Activated gamma-delta T cell (primary cell): ENCODE measurements around the gene IER3IP1.
"Not testable (repeated sequence)": the region's sequence is repeated elsewhere in the genome, so short reads cannot be mapped to it uniquely, and the experiment has no call there.

Experiments
- DNase-seq: peaks from one replicate; lab custom pipeline; 2025; lab: John Stamatoyannopoulos, UW
- total RNA-seq, 2 donors: gene quantifications; one replicate each; lab custom pipeline; 2026; lab: John Stamatoyannopoulos, UW

IER3IP1 gene, protein sequence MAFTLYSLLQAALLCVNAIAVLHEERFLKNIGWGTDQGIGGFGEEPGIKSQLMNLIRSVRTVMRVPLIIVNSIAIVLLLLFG
- total RNA-seq: 15.9 to 18.4 reads per million in 2 donors

DNA sequence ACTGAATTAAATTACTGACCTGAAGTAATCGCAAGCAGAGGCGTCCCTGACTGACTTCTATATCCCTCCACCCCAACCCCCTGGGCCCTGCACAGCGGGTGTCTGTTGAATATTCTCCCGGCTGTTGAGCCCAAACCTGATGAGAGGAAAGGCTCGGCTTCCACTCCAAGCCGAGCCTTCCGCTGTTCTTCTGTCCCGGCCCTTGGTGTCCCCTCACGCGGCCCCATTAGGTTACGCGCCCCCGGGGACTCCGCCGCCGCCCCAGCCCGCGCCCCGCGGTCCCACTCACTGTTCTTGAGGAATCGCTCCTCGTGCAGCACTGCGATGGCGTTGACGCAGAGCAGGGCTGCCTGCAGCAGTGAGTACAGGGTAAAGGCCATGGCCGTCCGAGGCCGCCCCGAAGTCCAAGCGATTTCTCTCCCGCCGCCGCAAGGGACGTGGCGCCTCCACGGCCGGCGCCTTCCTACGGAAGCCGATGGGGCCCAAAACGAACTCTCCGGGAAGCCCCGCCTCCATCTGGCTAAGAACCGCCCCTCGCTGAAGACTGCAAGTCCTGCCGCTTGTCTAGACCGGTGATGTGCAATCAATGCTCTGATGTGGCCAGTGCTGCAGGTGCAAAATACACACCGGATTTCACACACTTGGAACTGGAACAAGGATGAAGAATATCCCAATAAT lies at the start of gene IER3IP1:
TSS of gene IER3IP1 (minus strand) at position 467 of the 678 bp plus-strand sequence. CDS start at position 380, 87 bp downstream.
- DNase-seq: peak; percentile 61

DNA sequence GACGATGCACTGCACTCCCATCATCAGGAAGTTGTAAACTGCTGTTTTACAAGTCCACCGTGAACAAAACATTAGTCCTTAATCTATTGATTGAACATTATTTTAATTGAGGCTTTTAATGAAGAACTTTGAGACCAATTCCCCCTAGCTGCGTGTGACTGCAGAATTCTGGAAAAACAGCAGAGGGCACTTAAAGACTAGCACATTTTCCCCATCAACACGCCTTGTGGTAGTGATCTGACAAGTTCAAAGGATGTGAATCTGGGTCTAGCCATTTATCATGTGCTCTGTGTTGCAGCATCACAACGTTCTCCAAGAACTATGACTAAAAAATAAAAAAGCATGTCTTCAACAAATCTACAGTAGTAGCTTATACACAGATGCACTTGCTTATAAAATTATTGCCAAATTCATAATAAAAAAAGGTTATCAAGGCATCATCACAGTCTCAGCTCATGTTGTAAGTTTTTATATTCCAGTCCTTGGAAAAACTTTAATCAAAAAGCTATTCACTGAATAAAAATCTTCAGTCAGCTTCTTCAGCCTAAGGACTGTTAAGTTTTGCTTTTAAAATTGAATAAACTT lies 39.5 kb upstream of the IER3IP1 start:
- DNase-seq: no peak

- no peak for DNase-seq
Observed at GRCh38 chr18:47209171-47209570, 33.0 kb upstream of the IER3IP1 start.

GRCh38 chr18:47206945-47207637 lies 30.9 kb upstream of the IER3IP1 start:
- no peak for DNase-seq

DNA sequence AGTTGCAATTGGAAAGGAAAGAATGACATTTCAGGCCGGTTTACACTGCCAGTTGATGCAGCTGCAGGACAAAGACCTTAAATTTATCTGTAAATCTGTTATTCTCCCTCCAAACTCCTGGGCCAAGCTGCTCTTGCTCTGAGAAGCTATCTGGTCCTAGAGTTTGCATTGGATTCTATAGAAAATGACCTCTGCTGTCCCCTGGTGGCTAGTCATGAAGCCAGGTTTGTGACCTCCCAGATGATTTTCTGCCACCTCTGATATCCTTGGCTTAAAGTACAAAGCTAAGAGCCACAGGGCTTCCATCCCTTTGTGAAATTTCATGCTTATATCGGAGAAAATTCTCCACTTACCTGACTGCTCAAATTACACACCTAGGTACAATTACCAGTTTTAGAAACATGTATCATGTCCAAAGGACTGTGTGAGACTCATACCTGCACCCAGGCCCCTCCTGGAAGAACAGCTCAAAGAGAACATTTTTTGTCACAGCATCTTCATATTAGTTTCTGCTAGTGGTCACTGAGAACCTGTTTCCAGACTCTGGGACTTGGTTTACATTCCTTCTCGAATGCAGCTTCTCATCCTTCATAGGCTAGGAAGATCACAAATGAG lies 28.9 kb upstream of the IER3IP1 start:
- no peak for DNase-seq

GRCh38 chr18:47203626-47204464 lies 27.7 kb upstream of the IER3IP1 start:
- no peak for DNase-seq

GRCh38 chr18:47195961-47196360 lies 19.8 kb upstream of the IER3IP1 start:
- DNase-seq: not testable (repeated sequence)

- no peak for DNase-seq
Observed at GRCh38 chr18:47191961-47192360, 15.8 kb upstream of the IER3IP1 start.

GRCh38 chr18:47187721-47188120 lies 11.6 kb upstream of the IER3IP1 start:
- DNase-seq: no peak

GRCh38 chr18:47184419-47185050 lies 8.4 kb upstream of the IER3IP1 start:
- no peak for DNase-seq

- DNase-seq: not testable (repeated sequence)
Observed at GRCh38 chr18:47182156-47182555, 6.0 kb upstream of the IER3IP1 start.

DNA sequence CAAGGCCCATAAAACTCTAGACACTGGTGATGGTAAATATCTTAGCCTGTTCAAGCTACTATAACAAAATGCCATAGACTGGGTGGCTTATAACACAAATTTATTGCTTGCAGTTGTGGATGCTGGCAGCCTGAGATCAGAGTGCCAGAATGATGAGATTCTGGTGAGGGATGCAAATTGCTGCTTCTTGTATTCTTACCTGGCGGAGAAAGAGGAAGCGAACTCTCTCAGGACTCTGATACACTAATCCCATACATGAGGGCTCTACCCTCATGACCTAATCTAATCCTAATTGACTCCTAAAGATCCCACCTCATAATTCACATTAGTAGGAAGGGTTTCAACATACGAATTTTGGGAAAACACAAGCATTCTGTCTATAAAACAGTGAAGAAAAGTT lies 4.6 kb upstream of the IER3IP1 start:
- DNase-seq: no peak

DNA sequence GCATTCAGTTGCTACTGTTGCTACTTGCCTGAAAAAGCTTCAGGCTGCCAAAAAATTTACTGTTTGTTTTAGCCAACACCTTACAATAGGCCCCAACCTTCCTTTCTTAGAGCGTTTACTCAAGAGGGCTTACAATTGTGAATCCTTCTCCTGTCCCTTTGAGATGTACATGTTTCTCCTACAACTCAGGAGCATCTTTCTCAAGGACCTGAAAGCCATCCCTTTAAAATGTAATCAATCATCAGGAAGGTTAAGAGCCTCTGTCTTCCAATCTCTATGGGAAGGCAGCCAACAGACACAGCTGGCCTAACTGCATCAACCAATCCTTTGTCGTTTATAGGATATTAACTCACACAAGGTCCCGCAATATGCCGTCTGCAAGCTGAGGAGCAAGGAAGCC lies 3.4 kb upstream of the IER3IP1 start:
- no peak for DNase-seq

- no peak for DNase-seq
Observed at GRCh38 chr18:47175283-47175897, 774 bp downstream of the IER3IP1 start.

- DNase-seq: no peak
Observed at GRCh38 chr18:47174545-47175116, 1.5 kb downstream of the IER3IP1 start.

DNA sequence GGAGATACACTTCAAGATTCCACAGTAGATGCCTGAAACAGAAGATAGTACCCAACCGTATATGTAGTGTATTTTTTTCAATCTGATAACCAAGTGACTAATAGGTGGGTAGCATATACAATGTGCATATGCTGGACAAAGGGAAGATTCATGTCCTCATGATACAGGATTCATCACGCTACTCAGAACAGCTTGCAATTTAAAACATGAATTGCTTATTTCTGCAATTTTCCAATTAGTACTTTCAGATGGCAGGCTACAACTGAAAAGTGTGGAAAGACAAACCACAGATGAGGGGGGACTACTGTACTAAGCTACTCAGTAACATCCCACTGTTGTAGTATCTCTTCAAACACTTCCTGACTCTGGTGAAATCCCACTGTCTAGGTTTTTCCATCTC lies 3.7 kb downstream of the IER3IP1 start:
- DNase-seq: no peak

- no peak for DNase-seq
Observed at GRCh38 chr18:47168913-47169312, 7.3 kb downstream of the IER3IP1 start.

DNA sequence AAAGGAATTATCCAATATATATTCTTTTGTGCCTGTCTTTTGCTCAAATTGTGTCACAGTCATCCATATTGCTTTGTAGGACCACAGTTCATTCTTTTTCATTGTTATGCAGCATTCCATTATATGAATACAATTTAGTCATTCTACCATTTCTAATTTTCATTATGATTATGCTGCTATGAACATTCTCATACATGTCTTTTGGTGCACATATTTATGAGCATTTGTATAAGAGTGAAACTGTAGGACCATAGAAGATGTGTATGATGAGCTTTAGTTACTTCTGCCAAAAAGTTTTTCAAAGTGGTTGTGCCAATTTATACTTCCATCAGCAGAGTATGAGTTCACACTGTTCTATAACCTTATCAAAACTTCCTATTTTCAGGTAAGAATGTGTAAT lies 7.7 kb downstream of the IER3IP1 start:
- no peak for DNase-seq

GRCh38 chr18:47166294-47166693 lies 9.9 kb downstream of the IER3IP1 start:
- DNase-seq: no peak

DNA sequence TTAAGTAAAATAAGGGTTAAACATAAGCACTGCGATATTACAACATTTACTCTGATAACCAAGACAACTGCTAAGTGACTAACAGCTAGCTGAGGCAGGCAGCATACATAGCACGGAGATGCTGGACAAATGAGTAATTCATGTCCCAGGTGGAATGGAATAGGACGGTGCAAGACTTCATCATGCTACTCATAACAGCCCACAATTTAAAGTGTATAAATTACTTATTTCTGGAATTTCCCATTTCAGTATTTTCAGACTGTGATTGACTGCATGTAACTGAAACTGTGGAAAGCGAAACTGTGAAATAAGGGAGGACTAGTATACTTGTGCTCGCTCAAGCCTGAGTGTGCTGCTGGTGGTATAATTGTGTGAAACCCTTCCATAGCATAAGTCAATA lies 12.9 kb downstream of the IER3IP1 start:
- DNase-seq: no peak
